Measurements from ENCODE around the gene DOCK3.
"Not testable (repeated sequence)": the region's sequence is repeated elsewhere in the genome, so short reads cannot be mapped to it uniquely, and the experiment has no call there.

GRCh38 chr3:50790894-50791293, 116.2 kb downstream of the DOCK3 start:
- not testable (repeated sequence) for TF ChIP-seq CTCF, EP300, POLR2A (IDR thresholded peaks at IDR 0.05)
